Astrocyte of the spinal cord (primary cell): ENCODE measurements around the gene KHDC4.

Source experiments
- DNase-seq: peaks from one replicate; pipeline ENCODE4 v3.0.0; 2011; ENCODE audit warnings: low read depth, low spot score
- H3K4me3 ChIP-seq: 2 replicates; pipeline ENCODE4 v1.5.1; 2011; ENCODE audit warnings: low read depth, mild to moderate bottlenecking, low read length, moderate library complexity
- CTCF ChIP-seq: IDR thresholded peaks from 2 replicates; pipeline ENCODE4 v1.5.1; 2012; ENCODE audit warnings: low read depth, mild to moderate bottlenecking, low read length, inconsistent platforms
- in situ Hi-C: cut with HindIII; loops from 2 replicates; pipeline ENCODE4 v1.10.0; 2017; ENCODE audit warnings: low sequenced_read_pairs

The KHDC4 gene

GRCh38 chr1:155975375-155976061, 41.3 kb upstream of the KHDC4 start:
- TF ChIP-seq CTCF, result no peak
- peak overlapping the region; percentile 93 for H3K4me3 ChIP-seq
- in situ Hi-C loops, result no loop called here
- no peak for DNase-seq

- in situ Hi-C loops, result no loop called here
- DNase-seq, result no peak
- peak overlapping the region; percentile 93 for H3K4me3 ChIP-seq
- no peak for TF ChIP-seq CTCF
Observed at GRCh38 chr1:155974208-155975115, 40.2 kb upstream of the KHDC4 start.

- in situ Hi-C loops, result no loop called here
- DNase-seq, result no peak
- no peak for TF ChIP-seq CTCF
- no peak overlapping the region for H3K4me3 ChIP-seq
Observed at GRCh38 chr1:155973723-155974122, 39.5 kb upstream of the KHDC4 start.

- no peak for TF ChIP-seq CTCF
- in situ Hi-C loops, result no loop called here
- H3K4me3 ChIP-seq, result no peak overlapping the region
- DNase-seq, result no peak
Observed at GRCh38 chr1:155971910-155972809, 37.9 kb upstream of the KHDC4 start.

GRCh38 chr1:155970531-155971167, 36.4 kb upstream of the KHDC4 start:
- in situ Hi-C loops, result no loop called here
- DNase-seq, result peak; percentile 75
- TF ChIP-seq CTCF, result no peak
- H3K4me3 ChIP-seq, result no peak overlapping the region

- in situ Hi-C loops, result no loop called here
- no peak overlapping the region for H3K4me3 ChIP-seq
- no peak for DNase-seq
- no peak for TF ChIP-seq CTCF
Observed at GRCh38 chr1:155969377-155969791, 35.2 kb upstream of the KHDC4 start.
